Epidermal melanocyte (primary cell): ENCODE results near the gene KPNA2.
A peak's percentile ranks its signal among the peaks of the same experiment; 100 is the strongest.
"Not testable (repeated sequence)": the region's sequence is repeated elsewhere in the genome, so short reads cannot be mapped to it uniquely, and the experiment has no call there.

ENCODE experiments used
- DNase-seq: peaks from one replicate; pipeline ENCODE4 v3.0.0; 2011; ENCODE audit warnings: low spot score; ENCODE audit not compliant: insufficient read length

Gene KPNA2

DNA sequence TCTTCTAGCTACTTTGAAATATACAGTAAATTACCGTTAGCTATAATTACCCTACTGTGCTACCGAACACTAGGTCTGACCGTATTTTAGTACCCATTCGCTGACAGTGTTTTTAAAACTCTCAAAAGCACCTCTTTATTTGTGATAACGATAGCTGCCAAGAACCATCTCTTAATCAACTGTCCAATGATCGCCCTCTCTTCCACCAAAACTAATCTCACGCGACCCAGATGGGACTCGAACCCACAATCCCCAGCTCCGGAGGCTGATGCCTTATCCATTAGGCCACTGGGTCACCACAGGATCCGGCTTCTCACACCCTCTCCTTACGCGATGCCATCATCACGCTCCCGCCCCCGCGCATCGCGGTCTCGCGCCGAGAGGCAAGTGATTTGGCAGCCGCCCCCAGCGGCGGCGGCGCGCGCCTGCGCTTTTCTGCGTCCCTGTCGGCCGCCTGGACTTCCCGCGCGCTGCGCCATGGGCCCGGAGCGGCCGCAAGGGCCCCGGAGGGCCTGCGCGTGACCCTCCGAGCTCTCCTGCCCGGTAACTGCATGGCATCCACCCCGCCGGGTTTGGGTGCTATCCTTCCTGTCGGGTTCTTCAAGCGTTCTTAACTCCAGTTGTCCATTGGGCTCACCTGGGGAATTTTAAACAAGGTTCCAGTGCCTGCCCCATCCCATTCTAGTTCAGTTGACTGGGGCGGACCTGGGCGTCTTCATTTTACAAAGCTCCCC, 15.7 kb upstream of the KPNA2 start:
- DNase-seq, result peak; percentile 97

DNA sequence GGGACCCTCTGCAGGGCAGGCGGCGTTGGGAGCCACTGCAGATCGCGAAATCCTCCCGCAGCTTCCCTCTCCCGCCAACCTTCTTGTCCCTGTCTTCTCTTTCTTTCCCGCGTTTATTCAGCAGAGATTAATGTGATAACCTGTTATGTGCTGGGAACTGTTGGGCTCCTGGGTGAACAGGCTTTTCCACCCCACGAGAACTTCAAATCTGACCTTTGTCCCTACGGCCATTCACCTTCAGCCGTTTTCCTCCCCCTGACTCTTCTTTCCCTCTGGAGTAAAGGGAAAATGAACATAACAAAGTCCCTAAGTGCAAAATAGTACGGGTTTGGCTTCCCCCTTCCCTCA, 15.2 kb upstream of the KPNA2 start:
- peak; percentile 30 for DNase-seq

DNA sequence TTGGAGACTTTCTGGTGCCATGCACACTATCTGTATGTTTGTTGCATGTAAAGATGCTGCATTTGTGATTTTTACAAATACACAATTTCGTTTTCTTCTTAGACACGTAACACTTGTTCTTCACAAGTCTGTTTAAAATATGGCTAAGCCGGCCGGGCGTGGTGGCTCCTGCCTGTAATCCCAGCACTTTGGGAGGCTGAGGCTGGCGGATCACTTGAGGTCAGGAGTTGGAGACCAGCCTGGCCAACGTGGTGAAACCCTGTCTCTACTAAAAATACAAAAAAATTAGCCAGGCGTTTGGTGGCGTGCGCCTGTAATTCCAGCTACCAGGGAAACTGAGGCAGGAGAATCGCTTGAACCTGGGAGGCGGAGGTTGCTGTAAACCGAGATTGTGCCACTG, 14.7 kb upstream of the KPNA2 start:
- DNase-seq, result not testable (repeated sequence)

DNA sequence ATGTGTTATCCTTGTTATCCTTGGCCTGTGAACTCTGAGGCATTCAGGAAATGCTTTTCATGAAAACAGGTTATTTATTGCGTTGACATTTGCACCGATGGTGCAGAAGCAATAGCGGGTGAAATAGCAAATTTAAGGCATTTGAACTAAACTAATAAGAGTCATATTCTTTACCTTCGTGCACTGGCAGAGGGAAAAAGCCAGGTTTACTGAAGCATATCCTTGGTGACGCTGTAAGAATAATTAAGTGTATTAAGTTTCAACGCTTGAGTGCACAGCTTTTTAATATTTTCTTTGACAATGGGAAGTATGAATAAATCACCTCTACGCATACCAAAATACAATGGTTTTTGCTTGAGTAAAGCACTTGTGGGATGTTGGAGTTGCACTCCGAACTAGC, 13.6 kb upstream of the KPNA2 start:
- DNase-seq, result no peak

DNA sequence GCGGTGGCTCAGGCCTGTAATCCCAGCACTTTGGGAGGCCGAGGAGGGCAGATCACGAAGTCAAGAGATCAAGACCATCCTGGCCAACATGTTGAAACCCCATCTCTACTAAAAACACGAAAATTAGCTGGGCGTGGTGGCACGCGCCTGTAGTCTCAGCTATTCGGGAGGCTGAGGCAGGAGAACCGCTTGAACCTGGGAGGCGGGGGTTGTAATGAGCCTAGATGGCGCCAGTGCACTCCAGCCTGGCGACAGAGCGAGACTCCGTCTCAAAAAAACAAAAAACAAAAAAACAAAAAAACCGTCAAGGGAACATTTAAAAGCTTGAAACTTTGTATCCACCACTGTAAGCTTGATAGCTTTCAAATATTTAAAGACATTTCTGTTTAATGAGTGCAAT, 13.0 kb upstream of the KPNA2 start:
- DNase-seq, result not testable (repeated sequence)

DNA sequence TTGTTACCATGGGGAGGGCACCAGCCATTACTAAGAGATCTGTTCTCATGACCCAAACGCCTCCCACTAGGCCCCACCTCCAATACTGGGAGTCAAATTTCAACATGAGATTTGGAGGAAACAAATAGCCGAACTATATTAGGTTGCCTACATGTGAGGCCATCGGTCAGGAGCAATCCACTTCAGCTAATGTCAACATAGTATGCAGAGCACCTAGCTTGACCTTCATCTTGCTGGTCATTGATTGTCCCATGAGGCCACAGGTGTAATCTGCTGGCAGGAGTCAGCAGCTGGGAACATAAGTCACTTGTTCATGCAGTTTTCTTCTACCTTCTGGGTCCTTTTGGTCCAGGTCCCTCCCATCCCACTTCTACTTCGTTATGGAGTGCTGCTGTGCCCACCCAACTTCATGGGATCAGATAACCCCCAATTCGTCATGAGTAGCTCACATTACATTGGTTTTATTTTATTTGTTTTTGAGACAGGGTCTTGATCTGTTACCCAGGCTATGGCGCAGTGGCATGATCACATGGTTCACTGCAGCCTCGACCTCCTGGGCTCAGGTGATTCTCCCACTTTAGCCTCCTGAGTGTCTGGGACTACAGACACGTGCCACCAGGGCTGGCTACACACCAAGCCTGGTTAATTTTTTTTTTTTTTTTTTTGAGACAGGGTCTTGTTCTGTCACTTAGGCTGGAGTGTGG, 5.9 kb upstream of the KPNA2 start:
- DNase-seq, result no peak

DNA sequence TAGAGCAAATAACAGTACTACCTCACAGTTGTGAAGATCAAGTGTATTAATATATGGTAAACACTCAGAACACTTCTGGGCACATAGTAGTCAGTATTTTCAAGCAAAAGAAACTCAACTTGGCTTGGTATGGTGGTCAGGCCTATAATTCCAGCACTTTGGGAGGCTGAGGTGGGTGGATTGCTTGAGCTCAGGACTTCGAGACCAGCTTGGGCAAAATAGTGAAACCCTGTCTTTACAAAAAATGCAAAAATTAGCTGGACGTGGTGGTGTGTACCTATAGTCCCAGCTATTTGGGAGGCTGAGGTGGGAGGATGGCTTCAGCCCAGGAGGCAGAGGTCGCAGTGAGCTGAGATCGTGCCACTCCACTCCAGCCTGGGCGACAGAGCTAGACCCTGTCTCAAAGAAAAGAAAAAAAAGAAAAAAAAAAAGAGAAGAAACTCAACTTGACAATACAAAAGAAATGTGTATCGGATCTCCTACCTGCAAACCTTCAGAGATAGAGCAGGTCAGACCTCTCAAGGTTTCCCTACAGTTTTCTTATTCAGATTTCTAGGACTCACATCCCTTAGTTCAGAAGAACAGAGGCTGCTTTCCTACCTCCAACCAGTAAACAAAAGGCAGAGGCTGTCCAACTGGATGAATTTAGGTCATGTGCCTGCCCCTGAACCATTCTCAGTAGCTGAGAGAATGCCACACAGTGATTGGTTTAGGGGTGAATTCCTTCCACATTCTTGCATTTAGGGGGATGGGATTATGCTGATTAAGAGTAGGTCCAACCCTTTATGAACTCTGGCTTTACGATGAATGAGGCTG, 1.7 kb upstream of the KPNA2 start:
- peak; percentile 61 for DNase-seq

DNA sequence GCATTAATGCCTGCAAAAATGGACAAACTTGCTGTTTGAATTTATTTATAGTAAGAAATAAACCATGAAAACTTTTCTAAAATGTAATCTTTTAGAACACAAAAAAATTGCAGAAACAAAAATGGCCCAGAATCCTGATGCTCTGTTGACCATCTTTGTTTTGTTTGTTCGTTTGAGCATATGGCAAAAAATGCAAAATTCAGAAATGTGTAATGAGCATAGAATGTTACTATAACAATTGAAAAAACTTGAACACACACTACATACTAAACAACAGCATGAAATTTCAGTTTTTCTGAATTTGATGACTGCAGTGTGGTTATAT, 1.1 kb upstream of the KPNA2 start:
- no peak for DNase-seq

DNA sequence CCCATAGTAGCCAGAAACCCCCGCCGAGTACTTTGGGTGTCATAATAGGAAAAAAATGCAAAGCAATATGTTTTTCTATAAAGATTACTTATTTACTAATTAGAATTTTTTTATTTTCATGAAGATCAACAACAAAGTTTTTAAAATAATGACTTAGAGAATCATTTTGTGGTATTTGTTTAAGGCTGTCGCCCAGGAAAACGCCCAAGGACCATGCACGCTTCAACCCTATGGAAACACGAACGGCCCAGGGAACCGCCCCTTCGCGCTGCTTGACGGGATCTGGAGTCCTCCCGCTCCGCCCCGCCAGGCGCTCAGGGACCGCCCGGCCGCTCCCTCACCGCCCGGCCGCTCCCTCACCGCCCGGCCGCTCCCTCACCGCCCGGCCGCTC, 408 bp upstream of the KPNA2 start:
- DNase-seq, result no peak

DNA sequence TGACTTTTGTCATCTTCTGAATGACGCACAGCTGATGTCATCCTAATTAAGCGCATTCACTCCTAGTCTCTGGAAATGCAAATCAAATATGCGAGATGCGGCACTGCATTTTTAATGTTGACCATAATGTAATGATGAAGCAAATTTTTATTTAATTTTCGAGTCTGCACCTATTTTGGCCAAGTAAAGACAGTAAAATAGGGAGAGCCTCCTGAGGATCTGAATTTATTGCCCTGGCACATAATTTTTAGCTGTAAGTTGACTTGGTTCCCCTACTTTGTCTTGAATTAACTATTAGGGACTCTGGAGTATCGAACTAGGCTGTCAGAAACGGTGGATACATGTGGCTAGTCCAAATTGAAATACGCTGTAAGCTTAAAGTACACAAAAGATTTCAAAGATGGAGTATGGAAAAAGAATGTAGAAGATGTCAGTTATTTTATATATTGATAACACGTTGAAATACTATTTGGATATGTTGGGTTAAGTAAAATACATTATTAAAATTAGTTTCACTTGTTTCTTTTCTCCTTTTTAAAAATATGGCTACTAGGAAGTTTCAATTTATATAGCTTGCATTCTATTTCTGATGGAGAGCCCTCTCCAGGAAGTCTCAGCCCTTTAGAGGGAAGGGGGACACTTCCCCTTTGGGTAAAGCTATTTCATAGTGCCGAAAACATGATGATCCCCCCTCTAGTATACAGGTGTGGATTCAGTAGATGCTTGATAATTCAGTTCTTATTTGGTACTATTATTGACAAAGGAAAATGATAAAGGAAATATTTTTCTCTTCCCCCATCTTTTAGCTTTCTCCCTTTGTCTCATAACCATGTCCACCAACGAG, 991 bp downstream of the KPNA2 start:
- DNase-seq, result no peak

DNA sequence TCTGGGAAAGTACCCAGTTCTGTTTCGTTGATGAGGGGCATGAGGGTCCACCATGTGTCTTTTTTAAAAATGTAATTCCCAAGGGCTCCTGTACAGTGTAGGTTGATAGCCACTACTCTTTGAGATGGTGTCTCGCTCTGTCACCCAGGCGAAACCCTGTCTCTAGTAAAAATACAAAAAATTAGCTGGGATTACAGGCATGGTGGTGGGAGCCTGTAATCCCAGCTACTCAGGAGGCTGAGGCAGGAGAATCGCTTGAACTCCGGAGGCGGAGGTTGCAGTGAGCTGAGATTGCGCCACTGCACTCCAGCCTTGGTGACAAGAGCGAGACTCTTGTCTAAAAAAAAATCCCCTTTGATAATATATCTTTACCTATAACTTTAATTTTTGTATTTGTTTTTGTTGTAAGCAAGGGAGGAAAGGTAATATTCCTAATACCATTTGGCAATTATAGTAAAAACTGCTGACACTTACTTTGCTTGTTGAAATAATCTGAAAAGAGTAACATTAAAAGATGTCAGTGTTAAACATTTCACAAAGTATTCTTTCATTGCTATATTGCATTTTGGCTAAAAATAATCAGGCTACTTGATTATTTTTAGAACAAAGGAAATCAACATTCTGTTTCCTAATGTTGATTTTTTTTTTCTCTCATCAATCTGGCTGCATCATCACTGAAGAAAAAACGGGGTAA, 11.8 kb downstream of the KPNA2 start:
- DNase-seq, result no peak

DNA sequence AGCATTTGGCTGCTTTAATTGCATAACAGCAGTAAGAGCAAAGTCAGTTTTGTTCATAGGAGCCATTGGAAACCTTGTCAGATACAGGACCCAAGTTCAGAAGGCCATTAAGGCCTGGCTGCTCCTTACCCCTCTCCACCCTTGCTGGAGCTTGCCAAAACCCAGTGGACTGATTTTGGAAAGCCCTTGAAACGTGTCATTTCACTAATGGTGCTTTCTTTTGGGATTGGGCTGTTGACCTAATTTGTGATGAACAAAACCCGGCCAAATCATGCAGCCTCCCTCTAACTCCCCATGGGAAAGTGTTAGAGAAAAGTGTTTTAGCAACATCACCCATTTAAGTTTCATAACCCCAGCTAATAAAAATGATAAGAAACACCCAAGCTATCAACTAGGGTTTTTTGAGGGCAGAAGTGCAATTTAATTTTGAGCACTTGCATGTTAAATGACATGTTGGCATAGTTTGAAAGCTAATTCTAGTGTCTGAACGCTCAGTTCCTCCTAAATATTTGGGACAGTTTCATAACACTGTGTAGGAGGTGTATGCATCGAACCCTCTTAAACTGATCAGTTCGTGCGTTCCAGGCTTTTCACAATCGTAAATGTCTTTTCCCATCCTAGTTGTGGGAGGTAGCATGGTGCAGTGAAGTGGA, 12.5 kb downstream of the KPNA2 start:
- not testable (repeated sequence) for DNase-seq

DNA sequence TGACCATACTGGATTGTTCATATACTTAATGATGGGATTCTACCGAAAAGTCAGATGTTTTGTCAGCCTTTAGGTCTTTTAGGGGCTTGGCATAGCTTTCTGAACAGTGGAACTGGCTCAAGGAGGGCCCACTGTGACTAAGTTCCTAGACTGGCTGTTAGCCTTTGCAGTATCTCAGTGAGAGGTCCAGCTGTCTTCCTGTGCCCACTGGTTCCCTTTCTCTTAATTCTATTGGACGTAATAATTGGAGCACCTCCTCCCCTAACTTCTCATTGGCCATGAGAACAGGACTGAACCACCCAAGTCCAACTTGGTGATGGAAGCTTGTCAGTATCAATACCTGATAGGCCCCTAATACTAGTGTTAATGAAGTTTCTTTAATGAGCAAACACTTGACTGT, 13.5 kb downstream of the KPNA2 start:
- no peak for DNase-seq

DNA sequence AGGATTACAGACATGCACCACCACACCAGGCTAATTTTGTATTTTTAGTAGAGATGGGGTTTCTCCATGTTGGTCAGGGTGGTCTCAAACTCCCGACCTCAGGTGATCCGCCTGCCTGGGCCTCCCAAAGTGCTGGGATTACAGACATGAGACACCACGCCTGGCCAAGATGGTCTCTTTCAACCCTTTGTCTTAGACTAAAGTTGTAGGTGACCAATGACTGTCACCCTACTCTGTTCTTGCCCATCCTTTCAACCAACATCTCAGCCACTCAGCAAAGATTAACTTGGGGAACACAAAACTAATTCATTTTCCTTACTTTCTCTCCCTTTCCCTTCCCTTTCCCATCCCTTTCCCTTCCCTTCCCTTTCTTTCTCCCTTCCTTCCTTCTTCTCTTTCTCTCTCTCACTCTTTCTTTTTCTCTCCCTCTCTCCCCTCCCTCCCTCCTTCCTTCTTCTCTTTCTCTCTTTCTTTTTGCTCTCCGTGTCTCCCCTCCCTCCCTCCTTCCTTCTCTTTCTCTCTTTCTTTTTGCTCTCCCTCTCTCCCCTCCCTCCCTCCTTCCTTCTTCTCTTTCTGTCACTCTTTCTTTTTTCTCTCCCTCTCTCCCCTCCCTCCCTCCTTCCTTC, 14.4 kb downstream of the KPNA2 start:
- not testable (repeated sequence) for DNase-seq

DNA sequence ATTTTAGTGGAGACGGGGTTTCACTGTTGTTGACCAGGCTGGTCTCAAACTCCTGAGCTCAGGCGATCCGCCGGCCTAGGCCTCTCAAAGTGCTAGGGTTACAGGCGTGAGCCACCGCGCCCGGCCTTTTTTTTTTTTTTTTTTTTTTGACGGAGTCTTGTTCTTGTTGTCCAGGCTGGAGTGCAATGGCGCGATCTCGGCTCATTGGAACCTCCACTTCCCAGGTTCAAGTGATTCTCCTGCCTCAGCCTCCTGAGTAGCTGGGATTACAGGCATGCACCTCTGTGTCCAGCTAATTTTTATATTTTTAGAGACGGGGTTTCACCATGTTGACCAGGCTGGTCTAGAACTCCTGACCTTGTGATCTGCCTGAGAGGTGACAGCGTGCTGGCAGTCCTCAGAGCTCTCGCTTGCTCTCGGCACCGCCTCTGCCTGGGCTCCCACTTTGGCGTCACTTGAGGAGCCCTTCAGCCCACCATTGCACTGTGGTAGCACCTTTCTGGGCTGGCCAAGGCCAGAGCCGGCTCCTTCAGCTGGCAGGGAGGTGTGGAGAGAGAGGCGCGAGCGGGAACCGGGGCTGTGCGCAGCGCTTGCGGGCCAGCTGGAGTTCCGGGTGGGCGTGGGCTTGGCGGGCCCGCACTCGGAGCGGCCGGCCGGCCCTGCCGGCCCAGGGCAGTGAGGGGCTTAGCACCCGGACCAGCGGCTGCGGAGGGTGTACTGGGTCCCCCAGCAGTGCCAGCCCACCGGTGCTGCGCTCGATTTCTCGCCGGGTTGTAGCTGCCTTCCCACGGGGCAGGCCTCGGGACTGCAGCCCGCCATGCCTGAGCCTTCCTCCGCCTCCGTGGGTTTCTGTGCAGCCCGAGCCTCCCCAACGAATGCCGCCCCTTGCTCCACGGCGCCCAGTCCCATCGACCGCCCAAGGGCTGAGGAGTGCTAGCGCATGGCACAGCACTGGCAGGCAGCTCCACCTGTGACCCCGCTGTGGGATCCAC, 16.1 kb downstream of the KPNA2 start:
- DNase-seq, result not testable (repeated sequence)

DNA sequence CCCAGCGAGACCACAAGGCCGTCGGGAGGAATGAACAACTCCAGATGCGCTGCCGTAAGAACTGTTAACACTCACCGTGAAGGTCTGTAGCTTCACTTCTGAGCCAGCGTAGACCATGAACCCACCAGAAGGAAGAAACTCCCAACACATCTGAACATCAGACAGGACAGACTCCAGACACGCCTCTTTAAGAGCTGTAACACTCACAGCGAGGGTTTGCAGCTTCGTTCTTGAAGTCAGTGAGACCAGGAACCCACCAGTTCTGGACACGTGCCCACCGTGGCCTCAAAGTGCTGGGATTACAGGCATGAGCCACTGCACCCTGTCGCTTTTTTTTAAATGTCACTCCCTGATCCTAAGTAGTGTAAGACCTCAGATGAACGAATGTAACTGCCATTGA, 17.3 kb downstream of the KPNA2 start:
- no peak for DNase-seq

DNA sequence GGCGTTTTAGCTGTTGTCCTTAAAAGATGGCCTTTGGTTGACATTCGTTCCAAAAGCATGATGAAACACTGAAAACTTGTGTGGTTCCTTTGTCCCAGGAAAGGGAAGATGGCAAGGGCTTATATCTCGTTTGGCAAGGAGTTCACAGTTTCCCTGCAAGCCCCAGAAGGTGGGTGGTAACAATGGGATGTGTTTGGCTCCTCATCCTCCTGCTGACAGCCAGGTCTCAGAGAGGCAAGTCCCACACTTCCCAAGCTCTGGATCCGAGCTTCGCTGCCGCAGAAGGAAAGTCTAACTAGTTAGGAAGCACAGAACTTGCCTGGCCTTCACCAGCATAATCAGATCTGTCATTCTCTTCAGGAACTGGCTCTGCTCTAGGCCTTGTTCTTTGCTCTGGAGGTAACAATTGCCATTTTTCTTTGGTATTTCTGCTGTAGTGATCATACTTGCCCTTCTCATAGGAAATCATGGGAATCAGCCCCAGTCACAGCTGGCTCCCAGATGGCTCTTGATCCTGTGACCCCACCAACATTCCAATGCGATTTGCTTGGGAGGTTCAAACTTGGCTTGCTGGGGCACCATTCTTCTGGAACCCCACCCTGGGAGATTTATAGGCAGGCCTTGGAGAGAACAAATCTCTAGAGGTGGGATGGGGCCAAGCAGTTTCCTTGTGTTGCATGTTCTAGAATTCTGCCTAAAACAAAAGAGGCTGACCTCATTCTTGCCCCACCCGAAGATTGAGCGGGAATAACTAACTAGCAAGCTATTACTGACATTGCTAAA, 17.9 kb downstream of the KPNA2 start:
- peak; percentile 81 for DNase-seq

DNA sequence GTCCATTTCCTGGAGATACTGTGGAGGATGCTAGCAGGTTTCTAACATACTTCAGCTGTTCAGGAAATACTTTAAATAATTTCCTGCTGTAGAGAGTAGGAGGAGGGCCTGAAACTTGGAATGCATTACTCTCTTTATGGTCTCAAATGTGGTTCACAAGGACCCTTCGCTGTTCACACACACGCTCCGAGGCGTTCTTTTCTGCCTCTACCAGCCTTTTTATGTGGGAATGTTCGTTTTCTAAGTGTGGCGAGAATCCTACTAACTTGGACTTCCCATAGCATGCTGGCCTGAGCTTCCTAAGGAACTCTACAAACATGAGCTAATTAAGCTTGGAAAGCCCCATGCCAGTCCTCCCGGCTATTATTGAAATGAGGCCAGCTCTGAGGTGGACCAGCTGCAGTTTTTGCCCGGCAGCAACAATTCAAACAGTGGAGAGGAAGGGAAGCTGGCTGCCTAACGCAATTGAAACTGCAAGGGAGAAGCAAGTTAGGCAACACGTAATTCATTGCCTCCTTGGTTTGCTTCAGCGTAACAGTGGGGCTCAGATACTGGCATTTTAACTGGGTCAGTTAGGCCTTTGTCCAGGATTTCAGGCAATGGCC, 18.9 kb downstream of the KPNA2 start:
- DNase-seq, result peak; percentile 80
